Stimulated activated CD4-positive, alpha-beta T cell treated with anti-CD3 and anti-CD28 coated beads, Interleukin-2, amount 100 ng/mL, for 48 hours (primary cell): ENCODE data around the gene NCOR2.

Source experiments
- DNase-seq, 2 donors: peaks; one replicate each; pipeline ENCODE4 v3.0.0-alpha.2; 2020

The NCOR2 gene

DNA sequence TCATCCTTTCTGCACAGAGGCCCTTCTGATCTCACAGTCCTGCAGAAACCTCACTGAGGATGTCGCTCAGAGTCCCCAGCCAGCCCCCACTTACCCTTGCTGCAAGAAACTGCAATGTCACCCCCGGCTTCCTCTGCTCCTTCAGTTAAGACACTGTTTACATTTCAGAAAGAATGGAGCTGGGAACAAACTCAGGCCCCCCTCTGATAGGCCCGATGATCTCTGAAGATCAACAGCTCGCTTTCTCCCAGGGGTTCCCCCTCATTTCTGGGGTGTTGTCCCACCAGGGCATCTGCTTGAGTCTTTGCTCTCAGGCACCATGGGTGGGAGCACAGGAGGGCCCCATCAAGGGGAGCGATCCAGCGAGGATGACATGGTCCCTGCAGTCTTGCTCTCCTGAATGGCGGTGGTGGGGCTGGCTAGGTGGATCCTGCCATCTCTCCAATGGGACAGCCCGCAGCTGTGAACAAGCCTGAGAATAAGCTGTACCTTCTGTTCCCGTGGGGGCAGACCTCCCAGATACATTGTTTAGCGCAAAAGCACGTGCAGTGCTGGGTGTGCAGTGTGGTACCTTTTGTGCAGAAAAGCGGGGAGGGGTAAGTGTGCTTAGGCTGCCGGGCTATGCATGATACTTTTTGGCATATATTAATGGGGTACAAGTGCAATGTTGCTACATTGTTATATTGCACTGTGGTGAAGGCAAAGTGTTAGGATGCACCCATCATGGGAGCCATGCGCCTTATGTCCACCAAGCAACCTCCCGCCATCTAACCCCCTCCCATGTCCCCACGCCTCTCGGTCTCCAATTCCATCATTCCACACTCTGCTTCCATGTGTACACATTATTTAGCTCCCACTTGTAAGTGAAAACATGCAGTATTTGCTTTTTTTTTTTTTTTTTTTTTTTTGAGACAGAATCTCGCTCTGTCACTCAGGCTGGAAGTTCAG is 6.7 kb upstream of the NCOR2 start:
- DNase-seq, result no peak

- no peak for DNase-seq
Measured at GRCh38 chr12:124571556-124571955, 4.1 kb upstream of the NCOR2 start.

DNA sequence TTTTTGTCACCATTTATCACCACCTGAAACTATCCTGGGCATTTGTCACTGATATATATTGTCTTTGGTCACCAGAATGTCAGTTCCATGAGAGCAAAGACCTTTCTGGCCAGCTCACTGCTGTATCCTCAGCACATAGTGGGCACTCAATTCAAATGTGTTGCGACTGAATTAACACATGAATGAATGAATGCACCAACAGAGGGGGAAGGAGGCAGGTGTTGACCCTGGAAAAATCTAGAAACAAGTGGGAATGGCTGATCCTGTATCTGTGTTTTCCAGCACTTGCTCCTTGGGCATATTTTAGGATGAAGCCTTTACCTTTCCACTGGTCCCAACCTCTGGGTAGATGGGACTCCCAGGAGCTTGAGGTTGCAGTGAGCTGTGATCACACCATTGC is 3.4 kb upstream of the NCOR2 start:
- DNase-seq, result no peak

DNA sequence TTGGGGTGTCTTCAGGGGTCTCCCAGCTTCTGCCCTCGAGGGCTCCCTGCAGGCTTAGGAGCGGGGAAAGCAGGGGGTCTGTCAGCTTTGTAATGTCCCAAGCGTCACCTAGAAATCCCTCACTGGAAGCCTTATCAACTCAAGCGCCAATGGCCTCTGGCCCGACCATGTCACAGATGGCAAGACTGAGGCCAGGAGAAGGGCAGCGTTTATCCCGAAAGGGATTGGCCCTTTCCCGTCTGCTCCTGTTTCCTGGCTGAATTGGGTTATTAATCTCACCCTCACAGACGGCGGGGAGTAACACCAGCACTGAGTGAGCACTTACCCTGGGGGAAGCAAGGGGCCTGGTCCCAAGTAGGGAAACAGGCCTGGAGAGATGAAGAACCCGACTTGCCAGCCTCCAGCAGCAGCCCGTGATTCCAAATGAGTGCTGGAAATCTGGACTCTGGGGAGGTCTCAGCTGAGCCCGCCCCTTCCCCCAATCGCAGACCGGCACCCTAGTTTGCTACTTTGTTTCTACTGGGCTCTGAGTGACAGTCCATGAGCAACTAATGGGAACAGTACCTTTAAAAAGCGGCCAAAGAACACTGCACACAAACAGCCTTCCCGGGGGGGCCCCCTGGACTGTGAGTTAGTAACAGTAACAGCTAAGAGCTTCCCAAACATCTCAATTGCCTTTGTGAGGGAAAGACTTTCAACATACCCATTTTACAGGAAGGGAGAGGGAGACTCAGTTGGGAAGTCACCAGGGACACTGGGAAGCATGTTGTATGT is 2.1 kb upstream of the NCOR2 start:
- no peak for DNase-seq

DNA sequence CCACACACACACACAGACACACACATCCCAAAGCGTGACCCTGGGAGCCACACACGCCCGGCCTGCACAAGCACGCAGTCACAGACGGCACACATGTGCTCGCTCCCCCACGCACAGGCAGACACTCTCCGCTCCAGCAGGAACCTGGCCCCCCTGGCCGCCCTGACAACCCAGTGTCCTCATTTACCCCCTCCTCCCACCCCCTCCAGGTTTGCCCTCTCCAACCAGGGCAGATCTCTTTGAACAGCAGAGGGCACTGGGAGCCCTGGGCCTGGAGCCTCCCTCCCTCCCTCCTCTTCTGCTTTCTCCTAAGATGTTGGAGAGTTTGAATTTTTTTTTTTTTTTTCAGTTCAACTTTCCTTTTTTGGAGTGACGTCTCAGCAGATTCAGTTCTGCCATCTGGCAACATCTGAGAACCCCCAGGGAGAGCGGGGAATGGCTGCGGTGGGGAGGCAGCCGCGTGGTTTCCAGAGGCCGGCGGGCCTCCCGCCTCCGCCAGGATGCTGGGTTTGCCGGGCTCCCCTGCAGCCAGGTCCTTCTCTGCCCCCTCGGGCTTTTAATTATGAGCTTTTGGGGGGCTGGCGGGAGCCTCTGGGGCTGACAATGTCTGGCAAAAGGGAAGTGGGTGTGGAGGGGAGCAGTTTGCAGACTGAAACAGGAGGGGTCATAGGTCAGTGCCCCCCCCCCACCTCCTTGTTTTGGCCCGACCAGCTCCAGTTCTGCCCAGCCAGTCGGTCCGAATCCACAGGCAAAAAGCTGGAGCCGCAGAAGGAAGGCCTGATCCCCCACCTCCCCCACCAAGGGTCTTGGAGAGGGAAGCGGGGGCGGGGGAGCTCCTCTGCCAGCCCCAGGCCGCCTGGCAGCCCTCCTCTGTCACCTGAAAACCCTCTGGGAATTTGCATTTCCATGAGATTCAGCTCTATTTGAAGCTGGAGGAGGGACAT is 1.3 kb upstream of the NCOR2 start:
- DNase-seq, result peak in 1 of 2 donors; percentile 19

- DNase-seq, result peak; percentile 68 to 74
Measured at GRCh38 chr12:124567673-124568373, 411 bp upstream of the NCOR2 start.

DNA sequence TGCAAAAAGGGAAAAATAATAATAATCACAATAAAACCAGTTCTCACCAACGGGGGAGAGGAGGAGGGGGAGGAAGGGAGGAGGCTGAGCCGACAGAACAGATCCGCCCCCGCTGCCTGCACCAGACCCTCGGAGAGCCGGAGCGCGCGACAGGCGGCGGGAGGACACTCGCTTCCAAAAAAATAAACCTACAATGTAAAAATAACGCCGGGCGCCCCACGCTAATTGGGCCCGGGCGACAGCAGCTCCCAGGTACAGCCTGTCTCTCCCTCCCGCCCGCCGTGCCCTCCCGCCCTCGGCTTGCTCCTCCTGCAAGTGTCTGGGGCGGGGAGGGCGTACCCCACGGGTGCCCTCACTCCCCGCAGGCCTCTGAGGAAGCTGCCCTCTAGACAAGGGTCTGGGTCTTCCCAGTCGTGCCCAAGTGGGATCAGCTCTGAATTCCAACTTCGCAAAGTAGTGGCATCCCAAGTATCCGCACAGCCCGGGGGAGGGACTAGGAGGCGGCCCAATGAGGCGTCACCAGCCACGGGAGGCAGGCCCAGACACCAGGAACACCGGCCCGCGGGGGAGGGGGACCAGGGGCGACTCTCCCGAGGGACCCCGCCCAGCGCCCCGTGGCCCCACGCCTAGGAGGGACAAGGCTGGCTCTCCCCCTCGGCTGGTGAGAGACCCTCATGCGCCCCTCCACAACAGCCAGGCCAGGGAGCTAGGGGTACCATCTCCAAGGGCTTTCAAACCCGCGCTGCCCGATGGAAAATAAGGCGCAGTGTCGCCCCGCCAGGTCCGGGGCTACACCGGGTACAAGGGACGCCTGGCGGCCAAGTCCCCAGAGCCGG is 1.0 kb downstream of the NCOR2 start:
- peak; percentile 49 to 62 for DNase-seq

- DNase-seq, result no peak
Measured at GRCh38 chr12:124565656-124566160, 1.7 kb downstream of the NCOR2 start.

GRCh38 chr12:124564971-124565491 is 2.4 kb downstream of the NCOR2 start:
- DNase-seq, result no peak

DNA sequence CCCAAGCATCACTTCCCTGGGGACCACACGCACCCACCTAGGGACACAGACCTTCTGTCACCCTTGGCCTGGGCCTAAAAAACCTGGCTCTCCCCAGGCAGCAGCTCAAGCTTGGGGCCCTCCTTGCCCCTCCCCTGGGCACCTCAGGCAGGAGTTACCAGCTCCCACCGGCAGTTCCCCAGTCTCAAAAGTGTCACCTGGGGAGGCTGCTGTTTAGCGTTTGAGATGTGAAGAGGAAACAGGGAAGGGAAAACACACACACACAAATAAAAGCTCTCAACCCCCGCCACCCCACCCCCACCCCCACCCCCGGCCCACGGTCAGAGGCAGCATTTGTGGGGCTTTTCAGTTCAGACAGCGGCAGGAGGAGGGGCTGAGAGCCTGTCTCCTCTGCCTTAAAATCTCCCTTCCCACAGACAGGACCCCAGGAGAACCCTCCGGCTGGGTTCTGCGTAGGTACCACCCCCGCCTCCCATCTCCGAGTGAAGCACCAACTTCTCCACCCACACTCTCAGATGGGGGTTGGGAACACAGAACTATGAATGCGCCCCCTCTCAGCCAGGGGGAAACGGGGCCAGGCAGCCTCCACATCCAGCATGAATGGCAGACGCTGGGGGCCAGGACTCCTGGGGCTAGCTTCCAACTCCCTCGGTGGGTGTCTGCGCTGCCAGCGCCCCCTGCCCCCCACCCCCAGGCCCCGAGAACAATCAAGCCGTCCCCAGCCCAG is 3.0 kb downstream of the NCOR2 start:
- no peak for DNase-seq

DNA sequence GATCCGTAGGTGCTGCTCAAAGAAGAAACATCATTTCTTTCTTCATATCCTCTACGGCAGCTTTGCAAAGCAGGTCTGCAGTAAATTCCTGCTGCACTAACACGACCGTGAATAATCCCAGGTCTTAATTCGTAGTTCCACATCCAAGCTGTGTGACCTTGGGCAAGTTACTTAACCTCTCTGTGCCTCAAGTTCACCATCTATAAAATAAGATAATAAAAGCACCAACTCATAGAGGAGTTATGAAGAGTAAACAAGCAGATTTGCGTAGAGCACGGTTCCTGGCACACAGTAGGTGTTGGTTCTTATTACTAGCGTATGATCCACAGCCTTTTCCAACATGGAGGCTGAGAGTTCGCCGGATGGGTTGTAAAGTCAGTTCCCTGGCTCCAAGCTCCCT is 3.6 kb downstream of the NCOR2 start:
- no peak for DNase-seq

DNA sequence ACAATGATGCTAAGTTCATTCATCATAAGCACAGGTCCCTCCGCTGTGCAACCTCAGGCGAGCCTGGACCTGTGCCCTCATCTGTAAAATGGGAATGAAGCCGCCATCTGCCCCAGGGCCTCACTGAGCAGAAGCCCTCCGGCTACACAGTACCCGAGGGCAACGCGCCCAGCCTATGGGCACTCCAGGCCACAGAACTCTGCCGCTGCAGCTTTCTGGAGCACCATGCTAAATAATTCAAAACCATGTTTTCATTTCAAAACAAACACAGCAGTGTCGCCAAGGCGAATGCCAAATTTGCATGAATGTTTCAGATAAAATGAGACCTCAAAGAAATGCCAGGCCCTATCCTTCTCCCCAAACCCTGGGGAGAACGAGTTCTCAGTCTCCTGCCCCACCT is 4.0 kb downstream of the NCOR2 start:
- DNase-seq, result no peak

DNA sequence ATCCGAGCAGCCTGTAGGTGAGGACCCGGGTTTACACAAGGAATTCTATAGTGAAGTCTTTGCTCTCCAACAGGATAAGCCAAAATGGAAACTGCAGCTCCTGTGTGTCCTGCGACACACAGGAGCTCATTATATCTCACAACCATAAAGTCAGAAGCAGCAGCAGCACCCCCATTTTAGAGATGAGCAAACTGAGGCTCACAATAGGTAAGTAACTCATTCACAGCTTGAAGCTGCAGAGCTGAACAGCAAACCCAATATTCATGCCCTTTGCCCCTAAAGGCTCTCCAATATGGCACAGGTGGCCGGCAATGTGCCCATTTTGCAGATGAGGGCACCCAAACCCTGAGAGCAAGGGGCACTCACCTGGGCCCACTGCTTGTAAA is 4.6 kb downstream of the NCOR2 start:
- no peak for DNase-seq

DNA sequence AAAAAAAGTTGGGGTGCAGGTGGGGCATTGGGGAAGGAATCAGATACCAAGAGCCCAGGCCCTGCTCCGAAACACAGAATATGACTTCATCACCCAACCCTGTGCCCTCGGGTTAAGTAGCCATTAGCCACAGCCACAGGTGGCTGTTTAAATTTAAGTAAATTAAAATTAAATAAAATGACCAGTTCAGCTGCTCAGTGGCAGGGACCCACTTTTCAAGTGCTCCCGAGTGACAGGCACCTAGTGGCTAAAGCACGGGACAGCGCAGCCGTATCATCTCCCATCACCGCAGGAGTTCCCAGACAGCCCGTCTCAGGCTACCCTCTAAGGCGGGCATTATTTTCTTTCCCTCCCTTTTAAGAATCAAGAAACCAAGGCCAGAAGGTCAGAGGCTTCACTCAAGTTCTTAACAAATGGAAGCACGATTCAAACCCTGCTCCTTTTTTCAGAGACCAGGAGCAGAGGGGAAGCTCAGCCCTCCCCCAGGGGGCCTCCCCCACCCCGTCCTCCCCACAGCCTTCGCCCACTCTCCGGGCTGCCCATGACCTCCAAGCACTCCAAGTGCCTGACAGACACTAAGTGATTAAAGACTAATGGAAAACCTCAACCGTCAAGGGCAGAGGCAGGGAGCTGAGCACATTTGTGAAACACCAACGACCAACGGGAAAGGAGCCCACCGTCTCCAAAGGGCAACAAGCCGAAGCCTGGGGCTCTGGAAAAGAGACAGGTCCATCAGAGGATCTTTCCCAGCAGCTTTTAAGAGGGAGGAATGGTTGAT is 5.2 kb downstream of the NCOR2 start:
- DNase-seq, result no peak

- DNase-seq, result no peak
Measured at GRCh38 chr12:124561231-124561630, 6.2 kb downstream of the NCOR2 start.

DNA sequence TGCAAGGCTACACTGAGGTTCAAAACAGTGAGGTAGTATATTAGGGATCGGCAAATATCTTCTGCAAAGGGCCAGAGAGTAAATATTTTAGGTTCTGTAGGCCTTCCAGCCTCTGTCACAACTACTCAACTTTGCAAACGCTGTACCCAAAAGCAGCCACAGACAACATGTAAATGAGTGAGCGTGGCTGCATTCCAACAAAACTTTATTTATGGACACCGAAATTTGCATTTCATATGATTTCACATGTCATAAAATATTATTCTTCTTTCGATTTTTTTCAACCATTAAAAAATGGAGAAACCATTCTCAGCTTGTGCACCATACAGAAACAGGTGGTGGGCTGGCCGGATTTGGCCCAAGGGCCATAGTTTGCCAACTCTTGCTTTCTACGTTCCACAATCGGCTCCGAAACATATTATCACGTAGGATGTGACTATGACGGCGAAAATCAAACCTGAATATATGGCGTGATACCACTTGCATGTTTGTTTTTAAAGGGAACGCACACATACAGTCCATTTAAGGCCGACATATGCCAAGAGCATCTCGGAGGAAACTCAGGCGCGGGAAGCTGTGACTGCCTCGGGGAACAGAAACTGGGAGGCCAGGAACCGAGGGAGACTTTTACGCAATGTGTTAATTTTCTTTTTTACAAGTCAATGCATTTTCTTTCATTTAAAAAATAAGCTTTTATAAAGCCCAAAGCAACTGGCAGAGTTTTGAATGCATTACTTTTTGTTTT is 7.1 kb downstream of the NCOR2 start:
- no peak for DNase-seq

DNA sequence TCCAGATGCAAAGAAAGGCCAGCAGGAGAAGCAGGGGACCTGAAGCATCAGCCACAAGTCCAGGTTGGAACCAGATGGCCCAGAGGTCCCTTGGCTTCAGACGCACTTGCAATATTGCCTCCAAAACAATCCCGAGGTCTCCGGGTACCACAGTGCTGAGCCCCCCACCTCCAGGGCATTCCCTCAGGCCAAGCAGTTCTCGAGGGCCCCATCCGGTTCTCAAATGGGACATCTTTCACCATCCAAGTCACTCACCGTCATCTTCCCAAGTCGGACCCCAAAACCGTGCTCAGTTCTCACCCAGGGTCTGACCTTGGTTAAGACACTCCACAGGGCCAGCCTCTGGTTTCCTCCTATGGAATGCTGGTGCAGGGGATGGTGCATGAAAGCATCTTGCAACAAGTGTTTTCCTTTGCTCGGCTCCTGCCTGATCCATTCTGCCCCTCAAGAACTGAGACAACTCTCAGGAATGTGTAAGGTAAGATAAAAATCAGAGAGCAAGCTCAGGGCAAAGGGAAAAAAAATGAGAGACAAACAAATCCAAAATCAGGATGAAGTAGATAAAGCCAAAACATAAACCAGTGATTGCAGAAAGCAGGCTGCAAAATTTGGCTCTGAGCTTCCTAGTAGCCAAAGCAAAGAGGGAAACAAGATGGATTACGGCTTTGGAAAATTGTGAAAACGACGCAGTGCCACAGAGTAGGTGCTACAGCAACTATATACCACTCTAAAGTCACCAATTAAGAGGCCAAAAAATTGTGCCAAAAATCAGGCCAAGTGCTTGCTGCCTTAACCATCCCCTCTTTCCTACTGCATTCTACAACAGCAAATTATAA is 8.0 kb downstream of the NCOR2 start:
- DNase-seq, result no peak

DNA sequence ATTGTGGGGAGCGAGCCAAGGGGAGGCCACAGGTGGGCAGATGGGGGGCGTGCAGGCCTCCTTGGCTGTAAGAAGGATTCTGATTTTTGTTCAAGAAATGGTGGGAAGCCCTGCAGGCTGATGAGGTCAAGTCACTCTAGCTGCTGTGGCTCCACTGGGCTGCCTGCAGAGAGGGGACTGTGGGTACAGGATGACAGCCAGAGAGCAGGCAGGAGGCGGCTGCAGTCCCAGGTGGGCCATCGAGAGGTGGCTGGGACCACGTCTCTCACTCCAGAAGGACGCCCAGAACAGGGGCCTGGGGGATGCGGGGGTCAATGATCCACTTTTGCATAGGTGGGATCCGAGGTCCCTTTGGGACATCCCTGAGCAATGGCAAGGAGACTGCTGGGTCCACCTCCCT is 9.1 kb downstream of the NCOR2 start:
- DNase-seq, result no peak
